ENCODE results near the gene HOXA11. TPM values are rescaled to one million over a fixed set of nuclear protein-coding genes. Genes with fewer than 3 reads are reported as not detected.
A peak's percentile ranks its signal among the peaks of the same experiment; 100 is the strongest.

Gene HOXA11
- total RNA-seq, 1 donor from 2014 or later = not detected

- peaks cover 15% of the 10 kb centered on the region for H3K4me1 Mint-ChIP-seq (ENCODE audit: low read depth)
- H3K27me3 Mint-ChIP-seq (ENCODE audit: low read depth) = peaks cover 76% of the 10 kb centered on the region
Observed at GRCh38 chr7:27176524-27176845, 8.5 kb downstream of the HOXA11 start.

GRCh38 chr7:27175626-27176523 lies 9.2 kb downstream of the HOXA11 start:
- TF ChIP-seq CTCF (IDR thresholded peaks at IDR 0.05) = no peak
- peaks cover 77% of the 10 kb centered on the region for H3K27me3 Mint-ChIP-seq (ENCODE audit: low read depth)
- no peak overlapping the region for H3K4me3 Mint-ChIP-seq (ENCODE audit: unreplicated experiment)
- DNase-seq (ENCODE audit: low spot score) = peak; percentile 56
- no peak overlapping the region for H3K27ac Mint-ChIP-seq (ENCODE audit: unreplicated experiment)
- H3K4me1 Mint-ChIP-seq (ENCODE audit: low read depth) = peaks cover 15% of the 10 kb centered on the region
- H3K9me3 Mint-ChIP-seq (ENCODE audit: low read depth) = no peaks in the 10 kb centered on the region
- H3K36me3 Mint-ChIP-seq (ENCODE audit: low read depth) = peaks cover 13% of the 10 kb centered on the region

More at GRCh38 chr7:27176524-27176845, 8.5 kb downstream of the HOXA11 start:
- no peak overlapping the region for H3K4me3 Mint-ChIP-seq (ENCODE audit: unreplicated experiment)
- no peak for DNase-seq (ENCODE audit: low spot score)
- H3K36me3 Mint-ChIP-seq (ENCODE audit: low read depth) = peaks cover 13% of the 10 kb centered on the region
- H3K9me3 Mint-ChIP-seq (ENCODE audit: low read depth) = no peaks in the 10 kb centered on the region
- no peak overlapping the region for H3K27ac Mint-ChIP-seq (ENCODE audit: unreplicated experiment)
- no peak for TF ChIP-seq CTCF (IDR thresholded peaks at IDR 0.05)

DNA sequence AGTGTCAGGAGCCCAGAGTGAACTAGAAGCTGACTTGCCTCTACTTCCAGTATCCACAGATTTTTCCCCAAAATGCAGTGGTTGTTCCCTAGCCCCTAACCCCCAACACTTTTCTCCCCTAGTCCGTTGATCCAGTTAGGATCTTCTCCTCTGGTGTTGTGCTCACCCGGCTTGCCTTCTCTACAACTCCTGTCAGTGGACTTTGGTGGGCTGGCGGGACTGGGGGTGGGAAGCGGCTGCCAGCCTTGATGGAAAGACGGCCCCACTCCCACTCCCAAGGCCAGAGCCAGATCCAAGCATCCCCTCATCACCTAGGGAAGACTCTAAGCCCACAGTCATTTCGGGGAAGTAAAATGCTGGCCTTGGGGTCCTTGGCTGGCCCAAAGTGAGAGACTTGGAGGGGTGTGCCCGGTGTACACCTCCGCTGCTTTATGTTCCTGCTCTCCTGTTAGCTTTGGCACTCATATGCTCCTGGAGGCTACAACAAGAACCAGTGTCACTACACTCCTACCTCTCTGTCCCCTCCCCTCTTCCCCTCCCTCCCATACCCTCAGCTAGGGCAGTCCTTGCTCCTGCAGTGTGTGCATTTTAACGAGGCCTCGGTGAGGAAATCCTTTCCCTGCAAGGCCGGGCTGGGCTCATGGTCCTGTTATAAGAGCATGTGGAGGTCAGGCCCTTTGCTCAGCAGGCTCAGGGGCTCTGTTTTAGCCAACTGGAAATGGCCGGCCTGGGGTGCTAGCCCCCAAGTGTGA lies 10.0 kb downstream of the HOXA11 start:
- no peak for TF ChIP-seq CTCF (IDR thresholded peaks at IDR 0.05)

GRCh38 chr7:27173956-27174873 lies 10.8 kb downstream of the HOXA11 start, which contains the start of gene HOXA10:
Gene HOXA10 (minus strand): TSS chr7:27174320. CDS start chr7:27174306, 14 bp downstream.
- H3K27ac Mint-ChIP-seq (ENCODE audit: unreplicated experiment) = no peak within 1 kb of the TSS
- peaks cover 8% of the 10 kb centered on the region for H3K36me3 Mint-ChIP-seq (ENCODE audit: low read depth)
- DNase-seq (ENCODE audit: low spot score) = peak; percentile 57
- H3K4me1 Mint-ChIP-seq (ENCODE audit: low read depth) = peaks cover 9% of the 10 kb centered on the region
- TF ChIP-seq CTCF (IDR thresholded peaks at IDR 0.05) = no peak
- H3K4me3 Mint-ChIP-seq (ENCODE audit: unreplicated experiment) = peak within 1 kb of the TSS; percentile 35
- H3K9me3 Mint-ChIP-seq (ENCODE audit: low read depth) = no peaks in the 10 kb centered on the region
- H3K27me3 Mint-ChIP-seq (ENCODE audit: low read depth) = peaks cover 75% of the 10 kb centered on the region

More for the DNA sequence above, 10.0 kb downstream of the HOXA11 start:
- H3K4me3 Mint-ChIP-seq (ENCODE audit: unreplicated experiment) = no peak overlapping the region
- H3K36me3 Mint-ChIP-seq (ENCODE audit: low read depth) = peaks cover 13% of the 10 kb centered on the region
- H3K27me3 Mint-ChIP-seq (ENCODE audit: low read depth) = peaks cover 80% of the 10 kb centered on the region
- peaks cover 13% of the 10 kb centered on the region for H3K4me1 Mint-ChIP-seq (ENCODE audit: low read depth)
- DNase-seq (ENCODE audit: low spot score) = peak; percentile 34
- H3K27ac Mint-ChIP-seq (ENCODE audit: unreplicated experiment) = no peak overlapping the region
- no peaks in the 10 kb centered on the region for H3K9me3 Mint-ChIP-seq (ENCODE audit: low read depth)

Data from chondrocyte (in vitro differentiated cells).